Left lung (tissue), 10 donors: ENCODE measurements around the gene ACAT2. TPM values are rescaled to one million over a fixed set of nuclear protein-coding genes. Genes with fewer than 3 reads are reported as not detected.

Experiments used
- ATAC-seq: fragments of 200-7000 bp; cut with Tn5 transposase; one replicate; pipeline ENCODE4 v1.9.1; 2020; ENCODE audit warnings: moderate library complexity
- DNase-seq, 4 donors: peaks; one replicate each; pipeline ENCODE4 v3.0.0-alpha.2; 2013 to 2020
- H3K27ac ChIP-seq, 2 donors: fragments of 200-600 bp; sonication (generic) in 1 of 2; one replicate each; pipeline versions ENCODE4 v1.5.0 to v1.8.0; 2020 to 2021
- H3K27me3 ChIP-seq, 2 donors: fragments of 200-600 bp; sonication (generic) in 1 of 2; one replicate each; pipeline versions ENCODE4 v1.5.0 to v1.8.0; 2020 to 2021
- H3K36me3 ChIP-seq, 2 donors: fragments of 200-600 bp; sonication (generic) in 1 of 2; one replicate each; pipeline versions ENCODE4 v1.5.0 to v1.8.0; 2020 to 2021
- H3K4me1 ChIP-seq, 2 donors: fragments of 200-600 bp; one replicate each; pipeline ENCODE4 v1.8.0; 2021
- H3K4me3 ChIP-seq, 2 donors: fragments of 200-600 bp; sonication (generic) in 1 of 2; one replicate each; pipeline versions ENCODE4 v1.5.0 to v1.8.0; 2020 to 2021; ENCODE audit warnings: mild to moderate bottlenecking in 1 of 2
- H3K9me3 ChIP-seq, 2 donors: fragments of 200-600 bp; sonication (generic) in 1 of 2; one replicate each; pipeline versions ENCODE4 v1.5.0 to v1.8.0; 2020 to 2021
- intact Hi-C, 2 donors: fragments of 100-400 bp; cut with DNase I; formaldehyde crosslinking; loops; one replicate each; pipeline versions ENCODE4 v1.11.2 to v1.14.2; 2022
- polyA plus RNA-seq, 6 donors: library from polyadenylated mRNA; unstranded; fragments of 120-200 nt; gene quantifications; one replicate each; pipeline ENCODE4 v1.2.1, GENCODE V29; 2013; ENCODE audit not compliant: insufficient read length in 6 of 6
- total RNA-seq, 2 donors: library from RNA; stranded (reverse); fragmentation: NEBNext Ultra II Directional; extraction: Animal tissue kit (Norgen Biotek cat#: 25700); gene quantifications; one replicate each; pipeline ENCODE4 v1.2.1, GENCODE V29; 2021
- TF ChIP-seq, protein P1 (sequence below), 2 donors: fragments of 200-600 bp; sonication (generic) in 1 of 2; IDR thresholded peaks; one replicate each; pipeline versions ENCODE4 v1.5.0 to v1.8.0; 2021; ENCODE audit warnings: antibody characterized with exemption in 2 of 2
- donor health status: DM: no; HTN: yes; CAD: no.
- donor health status: DM: no; HTN: no; CAD: no.

The ACAT2 gene
- total and polyA plus RNA-seq, 8 donors: 25.2 to 116 (median 30.9) TPM

GRCh38 chr6:159726255-159726917 lies 35.5 kb upstream of the ACAT2 start:
- Histone ChIP-seq H3K36me3 (no peaks in the 10 kb centered on the region), H3K4me1 (peaks cover 3 to 59% of the 10 kb centered on the region in 2 donors), H3K27ac (peak overlapping the region; percentile 99), H3K4me3 (peak overlapping the region; percentile 87 to 94), H3K27me3 (no peaks in the 10 kb centered on the region), H3K9me3 (no peaks in the 10 kb centered on the region)
- no peak for DNase-seq
- TF ChIP-seq, protein P1, sequence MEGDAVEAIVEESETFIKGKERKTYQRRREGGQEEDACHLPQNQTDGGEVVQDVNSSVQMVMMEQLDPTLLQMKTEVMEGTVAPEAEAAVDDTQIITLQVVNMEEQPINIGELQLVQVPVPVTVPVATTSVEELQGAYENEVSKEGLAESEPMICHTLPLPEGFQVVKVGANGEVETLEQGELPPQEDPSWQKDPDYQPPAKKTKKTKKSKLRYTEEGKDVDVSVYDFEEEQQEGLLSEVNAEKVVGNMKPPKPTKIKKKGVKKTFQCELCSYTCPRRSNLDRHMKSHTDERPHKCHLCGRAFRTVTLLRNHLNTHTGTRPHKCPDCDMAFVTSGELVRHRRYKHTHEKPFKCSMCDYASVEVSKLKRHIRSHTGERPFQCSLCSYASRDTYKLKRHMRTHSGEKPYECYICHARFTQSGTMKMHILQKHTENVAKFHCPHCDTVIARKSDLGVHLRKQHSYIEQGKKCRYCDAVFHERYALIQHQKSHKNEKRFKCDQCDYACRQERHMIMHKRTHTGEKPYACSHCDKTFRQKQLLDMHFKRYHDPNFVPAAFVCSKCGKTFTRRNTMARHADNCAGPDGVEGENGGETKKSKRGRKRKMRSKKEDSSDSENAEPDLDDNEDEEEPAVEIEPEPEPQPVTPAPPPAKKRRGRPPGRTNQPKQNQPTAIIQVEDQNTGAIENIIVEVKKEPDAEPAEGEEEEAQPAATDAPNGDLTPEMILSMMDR (IDR thresholded peaks at IDR 0.05): no peak
- peak; percentile 11 for ATAC-seq
- intact Hi-C loops: no loop called here

DNA sequence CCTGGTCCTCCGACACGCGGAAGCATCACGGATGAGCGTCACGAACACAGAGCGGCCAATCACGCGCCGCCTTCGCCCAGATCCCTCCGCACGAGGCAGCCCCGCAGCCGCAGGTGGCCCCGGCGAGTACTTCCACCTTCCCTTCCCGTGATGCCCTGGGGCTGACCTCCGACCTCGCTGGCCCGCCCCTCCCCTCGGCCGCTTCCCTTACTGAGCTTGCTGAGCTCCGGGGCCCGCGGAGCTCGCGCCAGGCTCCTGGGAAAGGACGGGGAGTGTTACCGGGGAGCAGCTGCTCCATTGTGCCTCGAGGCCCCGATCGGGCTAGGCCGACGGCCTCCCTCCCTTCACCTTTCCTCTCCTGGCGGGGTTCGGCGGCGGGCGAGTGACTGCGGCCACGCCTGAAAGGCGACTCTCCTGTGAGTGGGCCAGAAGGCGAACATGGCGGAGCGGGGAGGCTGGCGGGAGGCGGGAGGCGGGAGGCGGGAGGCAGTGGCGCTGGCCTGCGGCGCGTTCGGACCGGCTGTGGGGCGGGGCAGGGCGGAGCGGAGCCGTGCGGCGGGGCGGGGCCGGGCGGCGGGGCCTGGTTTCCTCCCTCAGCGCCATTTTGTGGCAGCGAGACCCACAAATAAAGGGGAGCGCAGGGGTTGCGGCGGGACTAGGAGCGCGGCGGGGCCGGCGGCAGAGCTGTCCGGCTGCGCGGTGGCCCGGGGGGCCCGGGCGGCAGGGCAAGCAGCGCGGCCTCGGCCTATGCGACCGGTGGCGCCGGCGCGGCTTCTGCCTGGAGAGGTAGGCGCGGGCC lies 34.7 kb upstream of the ACAT2 start, which contains the start of gene WTAP:
Gene WTAP (plus strand): TSS at position 589 of the 799 bp plus-strand sequence. CDS start 8,760 bp downstream, outside the sequence.
- H3K4me3 ChIP-seq: peak within 1 kb of the TSS; percentile 87 to 94
- intact Hi-C loops: no loop called here
- no peaks in the 10 kb centered on the region for H3K9me3 ChIP-seq
- TF ChIP-seq, protein P1 (IDR thresholded peaks at IDR 0.05): peak in 1 of 2 donors; percentile 6
- H3K4me1 ChIP-seq: peaks cover 5 to 66% of the 10 kb centered on the region in 2 donors
- DNase-seq (peak; percentile 91 to 99 (median 96)), ATAC-seq (peak; percentile 95)
- H3K36me3 ChIP-seq: no peaks in the 10 kb centered on the region
- peak within 1 kb of the TSS; percentile 99 for H3K27ac ChIP-seq
- H3K27me3 ChIP-seq: no peaks in the 10 kb centered on the region

GRCh38 chr6:159727717-159728445 lies 34.0 kb upstream of the ACAT2 start:
- TF ChIP-seq, protein P1 (IDR thresholded peaks at IDR 0.05): no peak
- Histone ChIP-seq H3K4me3 (peak overlapping the region; percentile 87 to 94), H3K27me3 (no peaks in the 10 kb centered on the region), H3K27ac (peak overlapping the region; percentile 99), H3K4me1 (peaks cover 5 to 70% of the 10 kb centered on the region in 2 donors), H3K9me3 (no peaks in the 10 kb centered on the region), H3K36me3 (no peaks in the 10 kb centered on the region)
- intact Hi-C loops: no loop called here
- DNase-seq (peak in 2 of 4 donors; percentile 56 to 79), ATAC-seq (peak; percentile 44)

- DNase-seq (no peak), ATAC-seq (no peak)
- Histone ChIP-seq H3K4me1 (peaks cover 5 to 75% of the 10 kb centered on the region in 2 donors), H3K27me3 (no peaks in the 10 kb centered on the region), H3K4me3 (peak overlapping the region; percentile 87 to 94), H3K36me3 (no peaks in the 10 kb centered on the region), H3K27ac (peak overlapping the region; percentile 99), H3K9me3 (no peaks in the 10 kb centered on the region)
- TF ChIP-seq, protein P1 (IDR thresholded peaks at IDR 0.05): no peak
- intact Hi-C loops: no loop called here
Observed at GRCh38 chr6:159728531-159728964, 33.3 kb upstream of the ACAT2 start.
